COLO829 (cell line): ENCODE data around the gene PTH1R.
A peak's percentile ranks its signal among the peaks of the same experiment; 100 is the strongest.

Experiments used
- DNase-seq: peaks from one replicate; pipeline ENCODE4 v3.0.0; 2012; ENCODE audit warnings: low spot score

Gene PTH1R

GRCh38 chr3:46913644-46914043 lies 36.1 kb downstream of the PTH1R start:
- DNase-seq, result peak; percentile 52

GRCh38 chr3:46914849-46915248 lies 37.3 kb downstream of the PTH1R start:
- DNase-seq, result no peak

- DNase-seq, result no peak
Observed at GRCh38 chr3:46915297-46915822, 37.8 kb downstream of the PTH1R start.

- DNase-seq, result no peak
Observed at GRCh38 chr3:46916278-46916677, 38.8 kb downstream of the PTH1R start.

GRCh38 chr3:46916799-46917198 lies 39.3 kb downstream of the PTH1R start:
- DNase-seq, result no peak

GRCh38 chr3:46917257-46917656 lies 39.7 kb downstream of the PTH1R start:
- no peak for DNase-seq

GRCh38 chr3:46918202-46918601 lies 40.7 kb downstream of the PTH1R start:
- no peak for DNase-seq

GRCh38 chr3:46918634-46919033 lies 41.1 kb downstream of the PTH1R start:
- DNase-seq, result no peak

GRCh38 chr3:46921041-46921440 lies 43.5 kb downstream of the PTH1R start:
- DNase-seq, result no peak

GRCh38 chr3:46921871-46922271 lies 44.4 kb downstream of the PTH1R start:
- DNase-seq, result no peak

- DNase-seq, result no peak
Observed at GRCh38 chr3:46922426-46922825, 44.9 kb downstream of the PTH1R start.

GRCh38 chr3:46922871-46923558 lies 45.5 kb downstream of the PTH1R start:
- no peak for DNase-seq

GRCh38 chr3:46923559-46924350 lies 46.2 kb downstream of the PTH1R start:
- peak; percentile 62 for DNase-seq

- no peak for DNase-seq
Observed at GRCh38 chr3:46924921-46925584, 47.5 kb downstream of the PTH1R start.

- no peak for DNase-seq
Observed at GRCh38 chr3:46925585-46925934, 48.0 kb downstream of the PTH1R start.

GRCh38 chr3:46926039-46926438 lies 48.5 kb downstream of the PTH1R start:
- DNase-seq, result no peak

- DNase-seq, result no peak
Observed at GRCh38 chr3:46926447-46926846, 48.9 kb downstream of the PTH1R start.

GRCh38 chr3:46926871-46927717 lies 49.6 kb downstream of the PTH1R start:
- DNase-seq, result no peak

- no peak for DNase-seq
Observed at GRCh38 chr3:46927718-46928073, 50.2 kb downstream of the PTH1R start.

GRCh38 chr3:46928282-46928681 lies 50.8 kb downstream of the PTH1R start:
- DNase-seq, result no peak

GRCh38 chr3:46929324-46929723 lies 51.8 kb downstream of the PTH1R start:
- DNase-seq, result no peak
